K562 (cell line): Measurements from ENCODE around the gene SART1. TPM values are rescaled to one million over a fixed set of nuclear protein-coding genes. Genes with fewer than 3 reads are reported as not detected.

Experiments
- BACH1 ChIP-seq: fragments of 200-800 bp; sonication (Bioruptor generic); IDR thresholded peaks from 2 replicates; pipeline ENCODE4 v1.6.1; 2016; ENCODE audit warnings: missing genetic modification characterization, missing compliant biosample characterization
- C11orf30 ChIP-seq: fragments of 450-650 bp; IDR thresholded peaks from 2 replicates; pipeline ENCODE4 v1.6.1; 2016; ENCODE audit warnings: low read depth, mild to moderate bottlenecking
- CREBBP ChIP-seq: IDR thresholded peaks from one replicate; pipeline ENCODE4 v1.6.1; 2012; ENCODE audit warnings: low read depth, mild to moderate bottlenecking, control low read depth, inconsistent platforms, low read length
- E2F1 ChIP-seq: sonication (generic); formaldehyde crosslinking; IDR thresholded peaks from 2 replicates; pipeline ENCODE4 v1.8.1; 2023; ENCODE audit warnings: mild to moderate bottlenecking, missing genetic modification reagents, moderate library complexity
- KAT8 ChIP-seq: fragments of 450-650 bp; IDR thresholded peaks from 2 replicates; pipeline ENCODE4 v1.6.1; 2016; ENCODE audit warnings: low read depth, mild to moderate bottlenecking
- LARP7 ChIP-seq: fragments of 450-650 bp; IDR thresholded peaks from 2 replicates; pipeline ENCODE4 v1.6.1; 2016
- MECOM ChIP-seq: fragments of 250-450 bp; sonication (Bioruptor Pico); IDR thresholded peaks from 2 replicates; pipeline ENCODE4 v1.8.0; 2022; ENCODE audit warnings: inconsistent platforms
- MYC ChIP-seq, 2 experiments: fragments of 250-450 bp in 1 of 2; sonication (Bioruptor Pico) in 1 of 2; IDR thresholded peaks; 2 replicates each; pipeline versions ENCODE4 v1.5.1 to v1.6.1; 2012 to 2021; ENCODE audit warnings: low read depth in 2 of 2, borderline replicate concordance in 1 of 2, improper control_type of control experiment in 1 of 2, low read length in 1 of 2, mild to moderate bottlenecking in 1 of 2, moderate library complexity in 1 of 2
- PRDM10 ChIP-seq: fragments of 450-650 bp; IDR thresholded peaks from 2 replicates; pipeline ENCODE4 v1.6.1; 2018; ENCODE audit not compliant: partially characterized antibody
- RBM17 ChIP-seq: fragments of 200-400 bp; formaldehyde crosslinking; IDR thresholded peaks from 2 replicates; pipeline ENCODE4 v1.6.1; 2017; ENCODE audit warnings: low read depth, mild to moderate bottlenecking, low read length, borderline replicate concordance
- RUNX1 ChIP-seq: sonication (generic); IDR thresholded peaks from 2 replicates; pipeline ENCODE4 v1.6.1; 2016; ENCODE audit warnings: antibody characterized with exemption, low read depth
- ZMIZ1 ChIP-seq, 2 experiments: fragments of 150-350 bp in 1 of 2; IDR thresholded peaks; 2 replicates each; pipeline ENCODE4 v1.6.1; 2012 to 2016; ENCODE audit warnings: low read depth in 2 of 2, low read length in 2 of 2, mild to moderate bottlenecking in 1 of 2, moderate library complexity in 1 of 2
- ZNF277 ChIP-seq: fragments of 250-450 bp; sonication (Bioruptor Pico); IDR thresholded peaks from 2 replicates; pipeline ENCODE4 v1.8.0; 2022; ENCODE audit warnings: inconsistent platforms, mild to moderate bottlenecking, moderate library complexity, borderline replicate concordance
- ZNF3 ChIP-seq: fragments of 250-450 bp; sonication (Bioruptor Pico); IDR thresholded peaks from 2 replicates; pipeline ENCODE4 v1.5.0; 2021; ENCODE audit warnings: mild to moderate bottlenecking, moderate library complexity
- ZNF395 ChIP-seq: fragments of 200-800 bp; sonication (Bioruptor generic); IDR thresholded peaks from 2 replicates; pipeline ENCODE4 v1.6.1; 2017; ENCODE audit warnings: missing genetic modification characterization, missing compliant biosample characterization
- polyA plus RNA-seq, 8 experiments: library from polyadenylated mRNA; depleted of rRNA in 4 of 8; stranded (reverse) in 5 of 8; unstranded in 3 of 8; fragments of >200 nt; fragmentation: Nextera tagmentation in 2 of 8; fragmentation: Illumina TruSeq in 1 of 8; extraction: Ambion mirVana in 2 of 8; extraction: Trizol in 1 of 8; gene quantifications; 2 replicates each; pipeline versions ENCODE4 v1.2.1 to v1.2.3, GENCODE V29; 2011 to 2014; ENCODE audit warnings: inconsistent platforms in 1 of 8, missing spikeins in 1 of 8
- total RNA-seq, 7 experiments: library from RNA; depleted of rRNA in 6 of 7; stranded (reverse); fragments of >200 nt in 6 of 7; fragmentation: Illumina TruSeq in 2 of 7; extraction: Trizol in 2 of 7; gene quantifications; 2 replicates each; pipeline versions ENCODE4 v1.2.1 to v1.2.3, GENCODE V29; 2011 to 2021; ENCODE audit warnings: low replicate concordance in 1 of 7

Gene SART1
- total and polyA plus RNA-seq, 9 of the 15 experiments (the other 6 are each of a cell fraction or from before 2014, with no cell fraction given) = 4.8 to 84.1 (median 31.7) TPM

- TF ChIP-seq ZNF277 (CRISPR knock-in tag) = no peak
- TF ChIP-seq ZNF395 = no peak; the same call in 1 of the 2 replicates
- TF ChIP-seq LARP7 = 0 out of 2 replicates have a peak, but pooled peaks have one; percentile 69
- peak; percentile 84 for TF ChIP-seq MYC (IDR thresholded peaks at IDR 0.05; ENCODE audit: low read depth, low read length)
- peak; percentile 96; the same call in 1 of the 2 replicates for TF ChIP-seq MYC (CRISPR knock-in tag; IDR thresholded peaks at IDR 0.05; ENCODE audit: borderline replicate concordance, low read depth)
- TF ChIP-seq KAT8 = peak; percentile 77; the same call in 1 of the 2 replicates
- no peak for TF ChIP-seq CREBBP
- peak; percentile 99 for TF ChIP-seq C11orf30
- no peak for TF ChIP-seq RBM17
- TF ChIP-seq RUNX1 = peak; percentile 64; the same call in 1 of the 2 replicates
- TF ChIP-seq MECOM (CRISPR knock-in tag) = no peak
- peak; percentile 60 for TF ChIP-seq PRDM10
- TF ChIP-seq ZNF3 = no peak
- TF ChIP-seq BACH1 (tag) = no peak
- TF ChIP-seq ZMIZ1 (IDR thresholded peaks at IDR 0.05; ENCODE audit: low read depth in 2 of 2, low read length in 2 of 2) = peak in 1 of 2 experiments; percentile 13; a peak in 1 of 4 replicates
- peak; percentile 25; the same call in 1 of the 2 replicates for TF ChIP-seq E2F1 (CRISPR knock-in tag)
These were observed 40.6 kb downstream of the SART1 start, which contains the start of the genes BANF1 and EIF1AD (continued) for GRCh38 chr11:66001942-66002647.
